Measurements from ENCODE around the gene DCTN2.
"Not testable (repeated sequence)": the region's sequence is repeated elsewhere in the genome, so short reads cannot be mapped to it uniquely, and the experiment has no call there.

The DCTN2 gene

GRCh38 chr12:57522887-57523705 lies 23.9 kb downstream of the DCTN2 start:
- Histone ChIP-seq H3K4me1 (ENCODE audit: insufficient read depth, low read length) (peaks cover 16% of the 10 kb centered on the region; the same call in 1 of the 2 replicates), H3K36me3 (ENCODE audit: insufficient read depth, low read depth, low read length) (peaks cover 42% of the 10 kb centered on the region), H3K27me3 (ENCODE audit: insufficient read depth, low read length) (no peaks in the 10 kb centered on the region; the same call in 1 of the 2 replicates), H3K9ac (ENCODE audit: low read depth, low read length) (peak overlapping the region; percentile 78; the same call in 1 of the 2 replicates), H3K27ac (ENCODE audit: low read length) (peak overlapping the region; percentile 67), H3K4me3 (ENCODE audit: low read length) (peak overlapping the region; percentile 94), H3K9me3 (ENCODE audit: insufficient read depth, low read depth, low read length) (no peaks in the 10 kb centered on the region)

- no peaks in the 10 kb centered on the region; the same call in 1 of the 2 replicates for H3K27me3 ChIP-seq (ENCODE audit: insufficient read depth, low read length)
- peak within 1 kb of the TSS; percentile 67 for H3K27ac ChIP-seq (ENCODE audit: low read length)
- peaks cover 43% of the 10 kb centered on the region for H3K36me3 ChIP-seq (ENCODE audit: insufficient read depth, low read depth, low read length)
- no peaks in the 10 kb centered on the region for H3K9me3 ChIP-seq (ENCODE audit: insufficient read depth, low read depth, low read length)
- peak within 1 kb of the TSS; percentile 94 for H3K4me3 ChIP-seq (ENCODE audit: low read length)
- peak within 1 kb of the TSS; percentile 78; the same call in 1 of the 2 replicates for H3K9ac ChIP-seq (ENCODE audit: low read depth, low read length)
- H3K4me1 ChIP-seq (ENCODE audit: insufficient read depth, low read length), result peaks cover 16% of the 10 kb centered on the region; the same call in 1 of the 2 replicates
Measured at GRCh38 chr12:57522011-57522886, 24.7 kb downstream of the DCTN2 start, which contains the start of gene MBD6. Gene MBD6, plus strand, starts transcription at chr12:57522824. Its CDS starts 1,480 bp downstream, at chr12:57524304.

- H3K4me3 ChIP-seq (ENCODE audit: low read length), result peak overlapping the region; percentile 78
- peaks cover 16% of the 10 kb centered on the region; the same call in 1 of the 2 replicates for H3K4me1 ChIP-seq (ENCODE audit: insufficient read depth, low read length)
- H3K9me3 ChIP-seq (ENCODE audit: insufficient read depth, low read depth, low read length), result no peaks in the 10 kb centered on the region
- no peak overlapping the region for H3K27ac ChIP-seq (ENCODE audit: low read length)
- peaks cover 43% of the 10 kb centered on the region for H3K36me3 ChIP-seq (ENCODE audit: insufficient read depth, low read depth, low read length)
- H3K27me3 ChIP-seq (ENCODE audit: insufficient read depth, low read length), result no peaks in the 10 kb centered on the region; the same call in 1 of the 2 replicates
- peak overlapping the region; percentile 60; the same call in 1 of the 2 replicates for H3K9ac ChIP-seq (ENCODE audit: low read depth, low read length)
Measured at GRCh38 chr12:57521525-57522010, 25.4 kb downstream of the DCTN2 start.

GRCh38 chr12:57520053-57520818 lies 26.8 kb downstream of the DCTN2 start, which contains the start of gene DDIT3:
Gene DDIT3, minus strand, starts transcription at chr12:57520514. Its CDS starts 3,108 bp downstream, at chr12:57517406.
- H3K27me3 ChIP-seq (ENCODE audit: insufficient read depth, low read length), result no peaks in the 10 kb centered on the region; the same call in 1 of the 2 replicates
- H3K4me1 ChIP-seq (ENCODE audit: insufficient read depth, low read length), result peaks cover 16% of the 10 kb centered on the region; the same call in 1 of the 2 replicates
- peaks cover 50% of the 10 kb centered on the region for H3K36me3 ChIP-seq (ENCODE audit: insufficient read depth, low read depth, low read length)
- H3K4me3 ChIP-seq (ENCODE audit: low read length), result peak within 1 kb of the TSS; percentile 82
- peak within 1 kb of the TSS; percentile 91 for H3K9ac ChIP-seq (ENCODE audit: low read depth, low read length)
- peak within 1 kb of the TSS; percentile 22 for H3K27ac ChIP-seq (ENCODE audit: low read length)
- no peaks in the 10 kb centered on the region for H3K9me3 ChIP-seq (ENCODE audit: insufficient read depth, low read depth, low read length)

GRCh38 chr12:57519796-57520052 lies 27.3 kb downstream of the DCTN2 start:
- Histone ChIP-seq H3K27me3 (ENCODE audit: insufficient read depth, low read length) (no peaks in the 10 kb centered on the region; the same call in 1 of the 2 replicates), H3K27ac (ENCODE audit: low read length) (peak overlapping the region; percentile 22), H3K9ac (ENCODE audit: low read depth, low read length) (peak overlapping the region; percentile 91), H3K4me3 (ENCODE audit: low read length) (peak overlapping the region; percentile 82), H3K9me3 (ENCODE audit: insufficient read depth, low read depth, low read length) (no peaks in the 10 kb centered on the region), H3K36me3 (ENCODE audit: insufficient read depth, low read depth, low read length) (peaks cover 53% of the 10 kb centered on the region), H3K4me1 (ENCODE audit: insufficient read depth, low read length) (peaks cover 16% of the 10 kb centered on the region; the same call in 1 of the 2 replicates)

GRCh38 chr12:57518920-57519795 lies 27.8 kb downstream of the DCTN2 start:
- no peaks in the 10 kb centered on the region; the same call in 1 of the 2 replicates for H3K27me3 ChIP-seq (ENCODE audit: insufficient read depth, low read length)
- peak overlapping the region; percentile 82 for H3K4me3 ChIP-seq (ENCODE audit: low read length)
- no peak overlapping the region for H3K27ac ChIP-seq (ENCODE audit: low read length)
- peak overlapping the region; percentile 91 for H3K9ac ChIP-seq (ENCODE audit: low read depth, low read length)
- peaks cover 16% of the 10 kb centered on the region; the same call in 1 of the 2 replicates for H3K4me1 ChIP-seq (ENCODE audit: insufficient read depth, low read length)
- H3K9me3 ChIP-seq (ENCODE audit: insufficient read depth, low read depth, low read length), result no peaks in the 10 kb centered on the region
- peaks cover 53% of the 10 kb centered on the region for H3K36me3 ChIP-seq (ENCODE audit: insufficient read depth, low read depth, low read length)

GRCh38 chr12:57518176-57518919 lies 28.6 kb downstream of the DCTN2 start:
- Histone ChIP-seq H3K27ac (ENCODE audit: low read length) (no peak overlapping the region), H3K27me3 (ENCODE audit: insufficient read depth, low read length) (no peaks in the 10 kb centered on the region; the same call in 1 of the 2 replicates), H3K9me3 (ENCODE audit: insufficient read depth, low read depth, low read length) (no peaks in the 10 kb centered on the region), H3K4me1 (ENCODE audit: insufficient read depth, low read length) (peaks cover 16% of the 10 kb centered on the region; the same call in 1 of the 2 replicates), H3K4me3 (ENCODE audit: low read length) (no peak overlapping the region), H3K9ac (ENCODE audit: low read depth, low read length) (no peak overlapping the region), H3K36me3 (ENCODE audit: insufficient read depth, low read depth, low read length) (peaks cover 60% of the 10 kb centered on the region)

GRCh38 chr12:57517718-57518117 lies 29.3 kb downstream of the DCTN2 start:
- H3K36me3 ChIP-seq (ENCODE audit: insufficient read depth, low read depth, low read length), result peaks cover 66% of the 10 kb centered on the region
- H3K4me3 ChIP-seq (ENCODE audit: low read length); H3K9ac ChIP-seq (ENCODE audit: low read depth, low read length); H3K27ac ChIP-seq (ENCODE audit: low read length); H3K27me3 ChIP-seq (ENCODE audit: insufficient read depth, low read length); H3K9me3 ChIP-seq (ENCODE audit: insufficient read depth, low read depth, low read length): not testable (repeated sequence)
- H3K4me1 ChIP-seq (ENCODE audit: insufficient read depth, low read length), result peaks cover 16% of the 10 kb centered on the region; the same call in 1 of the 2 replicates

GRCh38 chr12:57517187-57517586 lies 29.8 kb downstream of the DCTN2 start:
- H3K9ac ChIP-seq (ENCODE audit: low read depth, low read length), result no peak overlapping the region

More at GRCh38 chr12:57517187-57517586, 29.8 kb downstream of the DCTN2 start:
- Histone ChIP-seq H3K27me3 (ENCODE audit: insufficient read depth, low read length) (no peaks in the 10 kb centered on the region; the same call in 1 of the 2 replicates), H3K4me3 (ENCODE audit: low read length) (no peak overlapping the region), H3K4me1 (ENCODE audit: insufficient read depth, low read length) (peaks cover 16% of the 10 kb centered on the region; the same call in 1 of the 2 replicates), H3K9me3 (ENCODE audit: insufficient read depth, low read depth, low read length) (no peaks in the 10 kb centered on the region), H3K27ac (ENCODE audit: low read length) (no peak overlapping the region), H3K36me3 (ENCODE audit: insufficient read depth, low read depth, low read length) (peaks cover 71% of the 10 kb centered on the region)

Measured in iPS-20b (cell line).